Measurements from ENCODE around the gene ANKRD1. TPM values are rescaled to one million over a fixed set of nuclear protein-coding genes. Genes with fewer than 3 reads are reported as not detected.
"Not testable (repeated sequence)": the region's sequence is repeated elsewhere in the genome, so short reads cannot be mapped to it uniquely, and the experiment has no call there.

ANKRD1 gene
- total RNA-seq, 4 donors from 2014 or later = 18.6 to 168 (median 98.5) TPM

- H3K27ac ChIP-seq = no peak overlapping the region
- no peaks in the 10 kb centered on the region for H3K9me3 ChIP-seq
- no peaks in the 10 kb centered on the region for H3K27me3 ChIP-seq
- TF ChIP-seq, protein P1, sequence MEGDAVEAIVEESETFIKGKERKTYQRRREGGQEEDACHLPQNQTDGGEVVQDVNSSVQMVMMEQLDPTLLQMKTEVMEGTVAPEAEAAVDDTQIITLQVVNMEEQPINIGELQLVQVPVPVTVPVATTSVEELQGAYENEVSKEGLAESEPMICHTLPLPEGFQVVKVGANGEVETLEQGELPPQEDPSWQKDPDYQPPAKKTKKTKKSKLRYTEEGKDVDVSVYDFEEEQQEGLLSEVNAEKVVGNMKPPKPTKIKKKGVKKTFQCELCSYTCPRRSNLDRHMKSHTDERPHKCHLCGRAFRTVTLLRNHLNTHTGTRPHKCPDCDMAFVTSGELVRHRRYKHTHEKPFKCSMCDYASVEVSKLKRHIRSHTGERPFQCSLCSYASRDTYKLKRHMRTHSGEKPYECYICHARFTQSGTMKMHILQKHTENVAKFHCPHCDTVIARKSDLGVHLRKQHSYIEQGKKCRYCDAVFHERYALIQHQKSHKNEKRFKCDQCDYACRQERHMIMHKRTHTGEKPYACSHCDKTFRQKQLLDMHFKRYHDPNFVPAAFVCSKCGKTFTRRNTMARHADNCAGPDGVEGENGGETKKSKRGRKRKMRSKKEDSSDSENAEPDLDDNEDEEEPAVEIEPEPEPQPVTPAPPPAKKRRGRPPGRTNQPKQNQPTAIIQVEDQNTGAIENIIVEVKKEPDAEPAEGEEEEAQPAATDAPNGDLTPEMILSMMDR (IDR thresholded peaks at IDR 0.05 in 4 of 5, conservative IDR thresholded peaks at IDR 0.05 in 1 of 5) = no peak
- no peak for TF ChIP-seq POLR2A (IDR thresholded peaks at IDR 0.05)
- ATAC-seq (no peak), DNase-seq (no peak)
- in situ Hi-C loops (cut with MboI; ENCODE audit: low sequenced_read_pairs in 4 of 4) (no loop called here), intact Hi-C loops (cut with DNase I; ENCODE audit: low total_unique reads) (no loop called here)
- peaks cover 13 to 27% of the 10 kb centered on the region in 2 donors for H3K4me1 ChIP-seq
- H3K36me3 ChIP-seq = peaks cover 0 to 35% of the 10 kb centered on the region in 2 donors
- no peak overlapping the region for H3K4me3 ChIP-seq
Measured at GRCh38 chr10:90885176-90885575, 35.7 kb downstream of the ANKRD1 start.

DNA sequence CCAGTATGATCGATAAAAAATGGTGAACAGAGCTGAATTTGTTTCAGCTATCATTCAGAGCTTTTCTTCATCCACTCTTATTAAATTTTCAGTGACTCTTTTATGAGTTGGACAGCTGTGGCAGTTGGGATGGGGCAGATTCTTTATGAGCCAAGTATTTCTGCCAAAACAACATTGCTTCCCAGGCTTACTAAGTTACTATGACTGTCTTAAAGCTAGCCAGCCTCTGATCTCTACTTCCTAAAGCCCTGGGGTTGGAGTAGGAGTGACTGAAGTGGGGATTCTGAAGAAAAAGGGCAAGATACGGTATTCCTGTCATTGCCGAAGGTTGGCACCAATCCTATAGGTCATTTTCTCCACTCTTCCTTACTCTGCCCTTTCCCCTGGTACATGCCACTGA is 36.5 kb downstream of the ANKRD1 start:
- Histone ChIP-seq H3K4me1 (peaks cover 13 to 27% of the 10 kb centered on the region in 2 donors), H3K9me3 (no peaks in the 10 kb centered on the region), H3K27ac (no peak overlapping the region), H3K27me3 (no peaks in the 10 kb centered on the region), H3K36me3 (peaks cover 0 to 35% of the 10 kb centered on the region in 2 donors), H3K4me3 (no peak overlapping the region)
- DNase-seq = peak in 1 of 2 donors; percentile 19
- intact Hi-C loops (cut with DNase I; ENCODE audit: low total_unique reads) (no loop called here), in situ Hi-C loops (cut with MboI; ENCODE audit: low sequenced_read_pairs in 4 of 4) (no loop called here)
- ATAC-seq = peak; percentile 86 to 94
- TF ChIP-seq, protein P1 (IDR thresholded peaks at IDR 0.05 in 4 of 5, conservative IDR thresholded peaks at IDR 0.05 in 1 of 5) = no peak
- no peak for TF ChIP-seq POLR2A (IDR thresholded peaks at IDR 0.05)

DNA sequence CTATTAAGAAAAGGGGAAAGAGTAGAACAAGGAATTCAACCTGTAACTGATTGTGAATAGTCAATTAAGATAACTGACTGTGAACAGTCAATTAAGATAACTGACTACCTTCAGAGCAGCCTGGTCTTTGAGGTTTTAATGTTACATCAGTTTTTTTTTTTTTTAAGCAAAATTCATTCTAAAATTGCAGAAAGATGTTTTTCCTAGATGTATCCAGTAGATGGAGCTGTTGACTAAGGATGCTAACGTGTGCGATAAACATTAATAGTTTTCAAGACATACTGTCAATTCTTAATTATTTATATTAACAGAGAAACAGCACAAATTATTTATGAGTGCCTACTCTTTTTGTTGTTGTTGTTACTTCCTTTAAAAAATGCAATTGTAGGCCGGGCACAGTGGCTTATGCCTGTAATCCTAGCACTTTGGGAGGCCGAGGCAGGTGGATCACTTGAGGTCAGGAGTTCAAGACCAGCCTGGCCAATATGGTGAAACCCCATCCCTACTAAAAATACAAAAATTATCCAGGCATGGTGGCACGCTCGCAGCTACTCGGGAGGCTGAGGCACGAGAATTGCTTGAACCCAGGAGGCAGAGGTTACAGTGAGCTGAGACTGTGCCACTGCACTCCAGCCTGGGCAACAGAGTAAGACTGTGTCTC is 40.7 kb downstream of the ANKRD1 start:
- DNase-seq; H3K4me3 ChIP-seq; in situ Hi-C loops (cut with MboI; ENCODE audit: low sequenced_read_pairs in 4 of 4); H3K9me3 ChIP-seq; ATAC-seq; intact Hi-C loops (cut with DNase I; ENCODE audit: low total_unique reads); H3K27me3 ChIP-seq; H3K27ac ChIP-seq: not testable (repeated sequence)
- Histone ChIP-seq H3K36me3 (peaks cover 0 to 25% of the 10 kb centered on the region in 2 donors), H3K4me1 (peaks cover 12 to 18% of the 10 kb centered on the region in 2 donors)
- TF ChIP-seq, protein P1 (IDR thresholded peaks at IDR 0.05 in 4 of 5, conservative IDR thresholded peaks at IDR 0.05 in 1 of 5) = peak; percentile 45 to 76 (median 60)

- Histone ChIP-seq H3K4me1 (peaks cover under 1 to 7% of the 10 kb centered on the region in 2 donors), H3K27me3 (no peaks in the 10 kb centered on the region), H3K4me3 (no peak overlapping the region), H3K9me3 (no peaks in the 10 kb centered on the region), H3K36me3 (peaks cover 0 to 25% of the 10 kb centered on the region in 2 donors), H3K27ac (no peak overlapping the region)
- in situ Hi-C loops (cut with MboI; ENCODE audit: low sequenced_read_pairs in 4 of 4) (no loop called here), intact Hi-C loops (cut with DNase I; ENCODE audit: low total_unique reads) (no loop called here)
- ATAC-seq (no peak), DNase-seq (no peak)
- TF ChIP-seq POLR2A (IDR thresholded peaks at IDR 0.05) = no peak
- TF ChIP-seq, protein P1 (IDR thresholded peaks at IDR 0.05 in 4 of 5, conservative IDR thresholded peaks at IDR 0.05 in 1 of 5) = no peak
Measured at GRCh38 chr10:90879062-90879461, 41.8 kb downstream of the ANKRD1 start.
